Activated T-cell treated with anti-CD3 and anti-CD28 coated beads for 1 hour (primary cell): ENCODE measurements around the gene THADA.
A peak's percentile ranks its signal among the peaks of the same experiment; 100 is the strongest.

Source experiments
- DNase-seq: peaks from one replicate; pipeline ENCODE4 v3.0.0-alpha.2; 2020; ENCODE audit warnings: low read depth

Gene THADA

GRCh38 chr2:43221124-43221762 lies 374.6 kb downstream of the THADA start:
- no peak for DNase-seq

- DNase-seq, result no peak
Measured at GRCh38 chr2:43220760-43221123, 375.1 kb downstream of the THADA start.

DNA sequence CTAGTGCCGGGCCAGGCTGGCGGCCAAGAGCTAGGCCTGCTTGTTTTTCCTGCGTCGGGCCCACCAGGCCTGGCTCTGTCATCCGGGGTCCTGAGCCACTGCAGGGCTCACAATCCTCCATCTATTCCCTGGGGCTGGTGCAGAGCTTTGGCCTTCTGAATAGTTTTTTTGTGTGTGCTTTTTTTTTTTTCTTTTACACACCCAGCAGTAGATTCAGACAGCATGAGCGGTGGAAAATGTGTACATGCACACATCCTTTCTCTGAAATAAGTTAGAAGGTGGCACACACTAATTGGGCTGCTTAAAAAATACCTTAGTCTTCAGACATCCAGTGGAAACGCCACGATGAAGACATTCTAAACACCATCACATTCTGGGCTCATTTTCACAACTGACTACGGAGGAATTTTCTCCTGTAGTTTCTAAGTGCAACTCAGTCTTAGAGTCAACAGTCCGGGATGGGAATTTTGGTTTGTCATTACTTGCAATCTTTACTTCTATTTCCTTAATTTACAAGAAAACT lies 375.5 kb downstream of the THADA start:
- DNase-seq, result no peak

- DNase-seq, result peak; percentile 55
Measured at GRCh38 chr2:43219383-43220228, 376.2 kb downstream of the THADA start.

GRCh38 chr2:43218702-43219382 lies 377.0 kb downstream of the THADA start:
- DNase-seq, result peak; percentile 63

- no peak for DNase-seq
Measured at GRCh38 chr2:43218155-43218701, 377.6 kb downstream of the THADA start.

DNA sequence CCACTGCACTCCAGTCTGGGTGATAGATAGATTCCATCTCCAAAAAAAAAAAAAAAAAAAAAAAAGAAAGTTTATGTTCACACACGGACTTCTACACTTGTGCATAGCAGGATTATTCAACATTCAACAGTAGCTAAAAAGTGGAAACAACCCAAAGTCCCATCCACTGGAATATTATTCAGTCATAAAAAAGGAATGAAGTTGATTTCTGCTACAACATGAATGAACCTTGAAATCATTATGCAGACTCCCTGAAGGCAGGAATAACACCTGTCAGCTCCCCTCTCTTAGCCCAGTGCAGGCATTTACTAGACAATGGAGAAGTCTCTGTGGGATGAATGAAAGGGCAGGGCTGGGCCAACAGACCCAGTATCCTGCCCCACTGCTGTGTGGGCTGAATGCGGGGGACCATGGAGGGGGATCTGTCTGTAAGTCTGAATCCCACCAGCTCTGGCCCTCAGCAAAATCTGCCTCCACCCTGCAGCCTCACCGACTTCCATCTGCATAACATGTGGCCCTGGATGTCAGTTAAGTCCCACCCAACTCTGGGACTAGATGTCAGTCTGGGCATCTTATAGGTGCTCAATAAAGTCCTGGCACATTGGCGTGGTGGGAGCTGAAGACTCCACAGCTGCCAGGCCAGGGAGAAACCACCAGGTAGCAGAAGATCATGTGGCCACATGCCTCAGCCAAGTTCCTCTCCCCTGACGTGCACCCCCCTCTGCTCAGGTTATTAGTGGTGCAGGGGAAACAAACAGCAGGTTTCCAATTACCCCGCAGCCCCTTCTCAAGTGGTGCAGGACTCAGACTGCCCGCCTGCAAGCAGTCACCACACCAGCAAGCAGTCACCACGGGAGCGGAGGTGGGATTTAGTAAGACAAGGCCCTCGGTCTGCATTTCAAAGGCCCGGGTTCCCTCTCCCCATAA lies 378.3 kb downstream of the THADA start:
- DNase-seq, result no peak

DNA sequence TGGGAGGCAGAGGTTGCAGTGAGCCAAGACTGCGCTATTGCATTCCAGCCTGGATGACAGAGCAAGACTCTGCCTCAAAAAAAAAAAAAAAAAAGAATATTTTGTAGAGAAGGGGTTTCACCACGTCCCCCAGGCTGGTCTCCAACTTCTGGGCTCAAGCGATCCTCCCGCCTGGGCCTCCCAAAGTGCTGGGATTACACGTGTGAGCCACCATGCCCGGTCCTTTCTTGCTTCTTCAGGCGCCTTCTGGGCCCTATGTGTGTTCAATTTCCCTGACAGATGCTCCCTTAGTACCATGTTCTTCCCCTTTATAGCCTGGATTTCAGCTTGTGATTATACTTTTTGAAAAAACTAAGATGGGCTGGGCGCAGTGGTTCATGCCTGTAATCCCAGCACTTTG lies 379.2 kb downstream of the THADA start:
- no peak for DNase-seq

DNA sequence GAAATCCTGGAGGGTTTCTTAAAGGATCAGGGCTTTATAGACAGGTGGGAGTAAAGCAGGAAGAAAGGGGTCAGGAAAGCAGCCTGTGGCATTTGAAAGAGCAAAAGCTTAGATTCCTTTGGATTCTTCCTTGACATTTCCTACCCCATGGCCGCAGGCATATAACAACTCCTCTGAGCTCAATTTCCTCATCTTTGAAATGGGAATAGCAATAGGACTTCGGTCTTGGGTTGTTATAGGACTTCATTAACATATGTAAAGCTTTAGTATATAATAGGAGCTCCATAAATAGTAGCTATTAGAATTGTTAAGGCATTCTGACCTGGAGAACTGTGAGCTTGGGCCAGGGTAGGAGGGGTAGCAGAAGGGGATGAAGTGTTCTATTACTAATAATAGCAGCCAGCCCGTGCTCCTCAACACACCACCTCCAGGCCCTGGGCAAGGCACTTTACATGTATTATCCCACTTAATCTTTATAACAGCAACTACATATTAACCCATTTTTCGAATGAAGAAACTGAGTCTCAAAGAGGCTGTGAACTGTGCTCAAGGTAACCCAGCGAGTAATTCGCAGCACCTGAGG lies 380.1 kb downstream of the THADA start:
- DNase-seq, result no peak

DNA sequence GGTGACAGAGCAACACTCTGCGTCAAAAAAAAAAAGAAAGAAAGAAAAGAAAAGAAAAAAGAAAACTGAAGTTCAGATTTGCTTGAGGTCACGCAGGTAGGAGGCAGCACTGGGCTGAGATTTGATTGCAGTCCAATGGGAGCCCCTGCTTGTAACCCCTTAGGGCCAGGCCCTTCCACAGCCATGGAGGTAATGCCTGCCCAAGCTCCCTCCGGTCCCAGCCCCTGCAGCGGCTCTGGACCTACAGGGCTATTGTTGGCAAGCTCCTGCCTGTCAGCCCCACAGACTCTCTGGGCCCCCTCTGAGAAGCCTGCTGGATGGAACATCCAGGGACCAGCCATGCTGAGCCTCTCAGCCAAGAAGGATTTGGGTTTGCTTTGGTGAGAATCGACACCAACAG lies 381.6 kb downstream of the THADA start:
- DNase-seq, result no peak

DNA sequence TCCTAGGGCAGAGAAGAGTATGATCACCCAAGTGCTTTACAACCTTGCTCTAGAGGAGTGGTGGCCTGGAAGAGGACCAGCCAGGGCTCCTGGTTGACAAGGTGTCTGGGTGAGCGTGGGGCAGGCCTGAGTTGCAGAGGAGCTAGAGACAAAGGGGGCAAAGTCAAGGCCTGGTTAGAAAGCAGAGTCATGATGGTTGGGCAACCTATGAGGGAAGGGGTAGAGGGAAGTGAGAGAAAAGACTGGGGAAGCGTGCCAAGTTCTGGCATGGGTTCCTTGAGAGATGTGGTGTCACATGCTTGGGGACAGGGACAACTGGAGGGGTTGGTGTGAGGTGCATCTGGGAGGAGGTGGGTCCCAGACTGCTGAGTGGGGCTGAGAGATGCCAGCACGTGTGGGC lies 382.9 kb downstream of the THADA start:
- no peak for DNase-seq

DNA sequence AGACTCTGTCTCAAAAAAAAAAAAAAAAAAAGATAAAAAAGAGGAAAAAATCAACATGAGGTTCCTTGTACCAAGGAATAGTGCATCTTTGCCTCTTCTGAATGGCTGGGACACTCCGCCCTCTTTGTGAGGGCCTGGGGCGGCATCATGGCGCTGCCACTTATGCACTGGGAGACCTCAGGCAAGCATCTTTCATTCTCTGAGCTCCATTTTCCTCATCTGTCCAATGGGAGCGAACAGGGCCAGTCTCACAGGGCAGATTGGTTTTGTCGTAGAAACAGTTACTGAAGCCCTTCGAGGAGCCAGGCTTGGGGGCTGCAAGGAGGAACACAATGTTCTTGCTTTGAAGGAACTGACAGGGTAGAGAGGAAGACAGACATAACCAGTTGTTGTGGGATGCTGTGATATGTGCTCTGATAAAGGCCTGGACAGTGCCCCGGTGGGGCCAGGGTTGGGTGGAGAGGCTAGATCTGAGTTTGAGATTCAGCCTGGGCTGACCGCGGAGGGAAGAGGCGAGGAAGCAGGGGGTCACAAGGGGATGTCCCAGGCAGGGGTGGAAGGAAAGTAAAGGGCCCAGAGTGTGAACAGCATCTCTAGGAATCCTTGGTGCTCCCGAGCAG lies 383.5 kb downstream of the THADA start:
- no peak for DNase-seq

- DNase-seq, result no peak
Measured at GRCh38 chr2:43210467-43211303, 385.2 kb downstream of the THADA start.

DNA sequence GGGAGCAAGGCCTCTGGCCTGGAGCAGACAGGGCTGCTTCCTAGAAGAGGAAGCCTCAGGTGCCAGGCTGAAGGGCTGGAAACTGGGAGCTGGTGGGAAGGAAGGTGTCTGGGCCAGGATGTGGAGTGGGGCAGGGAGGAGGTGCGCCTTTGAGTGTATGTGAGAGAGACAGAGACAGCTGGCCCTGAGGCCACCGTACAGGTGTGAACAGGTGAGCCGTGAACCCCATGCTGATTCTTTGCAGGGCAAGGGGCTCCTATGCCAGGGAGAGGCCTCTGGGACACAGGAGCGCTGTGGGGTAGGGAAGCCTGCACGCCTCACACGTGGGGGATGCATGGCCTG lies 385.7 kb downstream of the THADA start:
- no peak for DNase-seq

GRCh38 chr2:43209204-43209717 lies 386.6 kb downstream of the THADA start:
- DNase-seq, result no peak

DNA sequence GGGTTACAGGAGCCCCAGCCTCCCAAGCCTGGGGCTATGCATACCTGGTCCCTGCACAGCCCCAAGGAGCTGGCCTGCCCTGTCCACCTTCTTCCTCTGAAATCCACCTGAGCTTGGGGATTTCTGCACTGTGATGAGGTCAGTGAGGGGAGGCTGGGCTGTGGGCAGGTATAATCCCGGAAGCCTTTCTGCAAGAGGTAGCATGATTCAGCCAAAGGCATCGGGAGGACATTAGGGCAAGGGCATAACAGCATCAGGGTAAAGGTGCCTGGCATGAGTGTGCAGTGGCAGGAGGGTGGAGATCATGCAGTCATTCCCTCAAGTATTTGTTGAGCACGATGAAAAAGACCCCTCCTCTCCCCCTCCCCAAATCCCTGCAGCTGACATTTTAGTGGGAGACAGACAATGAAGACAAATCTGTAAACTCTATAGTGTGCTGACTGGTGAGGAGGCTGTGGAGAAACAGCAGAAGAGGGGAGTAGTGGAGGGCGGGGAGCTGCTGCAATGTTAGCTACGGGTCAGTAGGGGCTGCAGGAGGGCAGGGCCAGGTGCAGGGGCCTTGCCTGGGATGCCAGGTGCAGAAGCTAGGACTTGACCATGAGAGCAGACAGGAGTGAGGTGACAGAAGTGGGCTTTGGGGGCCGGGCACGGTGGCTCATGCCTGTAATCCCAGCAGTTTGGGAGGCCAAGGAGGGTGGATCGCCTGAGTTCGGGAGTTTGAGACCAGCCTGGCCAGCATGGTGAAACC lies 388.1 kb downstream of the THADA start:
- DNase-seq, result no peak

DNA sequence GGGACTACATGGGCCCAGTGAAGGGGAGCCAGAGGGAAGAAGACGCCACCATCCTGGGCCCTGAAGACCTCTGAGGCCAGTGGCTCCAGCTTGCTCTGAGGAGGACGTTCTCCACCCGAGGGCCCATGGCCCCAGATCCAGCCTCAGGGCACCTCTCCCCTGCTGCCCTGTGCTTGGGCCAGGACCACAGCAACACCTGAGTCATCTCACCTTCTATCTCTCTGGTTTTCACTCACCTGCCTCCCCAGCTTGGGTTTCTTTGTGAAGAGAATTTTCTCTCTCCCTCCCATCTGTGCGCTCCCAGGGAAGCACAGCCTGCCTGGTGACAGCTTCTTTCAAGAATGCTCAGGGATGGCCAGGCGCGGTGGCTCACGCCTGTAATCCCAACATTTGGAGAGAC lies 389.2 kb downstream of the THADA start:
- no peak for DNase-seq

GRCh38 chr2:43203373-43203772 lies 392.5 kb downstream of the THADA start:
- DNase-seq, result no peak

- no peak for DNase-seq
Measured at GRCh38 chr2:43202289-43202688, 393.5 kb downstream of the THADA start.
